Endothelial cell of umbilical vein (primary cell): ENCODE data around the gene VRTN. TPM values are rescaled to one million over a fixed set of nuclear protein-coding genes. Genes with fewer than 3 reads are reported as not detected.

Experiments
- BruUV-seq: library from RNA; stranded (reverse); fragments of 400-500 nt; replicated peaks from 2 replicates; lab custom pipeline; 2021; lab: Mats Ljungman, UMichigan
- CTCF ChIA-PET: fragments of 300-600, 350-600 bp; sonication (Branson Sonifier 250); formaldehyde crosslinking; loops from one replicate; lab custom pipeline; 2021; ENCODE audit warnings: antibody characterized with exemption, inconsistent platforms; lab: Charles Lee
- POLR2A ChIA-PET: fragments of 300-600, 350-600 bp; sonication (Branson Sonifier 250); formaldehyde crosslinking; loops from one replicate; lab custom pipeline; 2021; ENCODE audit warnings: antibody characterized with exemption, inconsistent platforms; lab: Charles Lee
- DNase-seq: peaks from one replicate; pipeline ENCODE4 v3.0.0-alpha.2; 2011; ENCODE audit warnings: low read depth, low spot score
- FAIRE-seq: peaks from 2 replicates; lab custom pipeline; 2011; peaks lifted over from hg19 to GRCh38; lab: Jason Lieb, UNC
- H2AFZ ChIP-seq: 2 replicates; pipeline ENCODE4 v1.6.0; 2012; ENCODE audit warnings: low read depth, low read length, control low read depth, inconsistent platforms
- H3K27ac ChIP-seq: 2 replicates; pipeline ENCODE4 v1.5.1; 2011; ENCODE audit warnings: low read depth, mild to moderate bottlenecking, control low read depth, low read length, moderate library complexity; ENCODE audit not compliant: insufficient read depth
- H3K27me3 ChIP-seq, 2 experiments: 2 replicates each; pipeline versions ENCODE4 v1.6.0 to v1.6.1; 2011; ENCODE audit warnings: low read length in 2 of 2, mixed read lengths in 1 of 2; ENCODE audit not compliant: control insufficient read depth in 2 of 2, insufficient read depth in 2 of 2
- H3K36me3 ChIP-seq, 2 experiments: 2 replicates in 1 of 2; 3 replicates in 1 of 2; pipeline ENCODE4 v1.5.1; 2011; ENCODE audit warnings: low read length in 2 of 2, mild to moderate bottlenecking in 1 of 2, moderate library complexity in 1 of 2; ENCODE audit not compliant: control insufficient read depth in 2 of 2, insufficient read depth in 2 of 2; ENCODE audit errors: extremely low read depth in 1 of 2
- H3K4me1 ChIP-seq: 3 replicates; pipeline ENCODE4 v1.5.1; 2011; ENCODE audit warnings: mild to moderate bottlenecking, low read length; ENCODE audit not compliant: control insufficient read depth, insufficient read depth; ENCODE audit errors: extremely low read depth
- H3K4me2 ChIP-seq: 2 replicates; pipeline ENCODE4 v1.6.1; 2011; ENCODE audit warnings: low read length, control low read depth, mixed read lengths; ENCODE audit not compliant: insufficient read depth
- H3K4me3 ChIP-seq, 3 experiments: fragments of 200-600 bp in 1 of 3; sonication (generic), shearing (Covaris generic) in 1 of 3; replicated peaks in 1 of 3; 2 replicates each; pipeline ENCODE4 v1.5.1; 2011 to 2016; ENCODE audit warnings: control low read depth in 3 of 3, low read length in 3 of 3, mild to moderate bottlenecking in 2 of 3, inconsistent platforms in 1 of 3, low read depth in 1 of 3, moderate library complexity in 1 of 3; ENCODE audit not compliant: insufficient read depth in 1 of 3
- H3K79me2 ChIP-seq: 2 replicates; pipeline ENCODE4 v1.6.0; 2012; ENCODE audit warnings: low read length, inconsistent platforms; ENCODE audit not compliant: control insufficient read depth, insufficient read depth
- H3K9ac ChIP-seq: replicated peaks from 2 replicates; pipeline ENCODE3; 2011; ENCODE audit warnings: low read length, control low read depth; ENCODE audit not compliant: insufficient read depth; ENCODE audit errors: extremely low read depth
- H3K9me1 ChIP-seq: replicated peaks from 3 replicates; pipeline ENCODE4 v1.6.0; 2011; ENCODE audit warnings: mild to moderate bottlenecking, low read length; ENCODE audit not compliant: control insufficient read depth, insufficient read depth; ENCODE audit errors: extremely low read depth
- H3K9me3 ChIP-seq: replicated peaks from 2 replicates; pipeline ENCODE4 v1.5.1; 2012; ENCODE audit warnings: low read length, inconsistent platforms; ENCODE audit not compliant: control insufficient read depth, insufficient read depth
- H4K20me1 ChIP-seq: replicated peaks from 2 replicates; pipeline ENCODE3; 2011; ENCODE audit warnings: mild to moderate bottlenecking, low read length; ENCODE audit not compliant: control insufficient read depth, insufficient read depth; ENCODE audit errors: extremely low read depth
- EZH2 ChIP-seq: IDR thresholded peaks from 2 replicates; pipeline ENCODE4 v1.6.1; 2012; ENCODE audit warnings: borderline replicate concordance, low read depth, mild to moderate bottlenecking, moderate library complexity, low read length, inconsistent platforms; ENCODE audit not compliant: severe bottlenecking
- FOS ChIP-seq: IDR thresholded peaks from 2 replicates; pipeline ENCODE4 v1.6.1; 2011; ENCODE audit warnings: mild to moderate bottlenecking, low read length, moderate library complexity, borderline replicate concordance; ENCODE audit not compliant: insufficient read depth
- MYC ChIP-seq: IDR thresholded peaks from one replicate; pipeline ENCODE4 v1.6.1; 2011; ENCODE audit warnings: mild to moderate bottlenecking, low read depth, low read length
- POLR2AphosphoS5 ChIP-seq: IDR thresholded peaks from 2 replicates; pipeline ENCODE4 v1.6.1; 2012; ENCODE audit warnings: low read depth, mild to moderate bottlenecking, control low read depth, low read length, moderate library complexity; ENCODE audit not compliant: insufficient read depth
- dilution Hi-C: fragments of 300-500 bp; cut with MboI; formaldehyde crosslinking; loops from one replicate; pipeline ENCODE4 v1.15.0; 2019; ENCODE audit warnings: low sequenced_read_pairs; ENCODE audit not compliant: extremely low pct_ligation_motif_present
- intact Hi-C: fragments of 100-400 bp; cut with micrococcal nuclease; formaldehyde crosslinking; loops from one replicate; pipeline ENCODE4 v1.10.0; 2022
- polyA plus RNA-seq, 4 experiments: library from polyadenylated mRNA; depleted of rRNA in 3 of 4; stranded (reverse) in 3 of 4; unstranded in 1 of 4; fragments of >200 nt; gene quantifications; 2 replicates each; pipeline versions ENCODE4 v1.2.1 to v1.2.3, GENCODE V29; 2011 to 2012; ENCODE audit warnings: missing spikeins in 1 of 4
- total RNA-seq: library from RNA; stranded (reverse); gene quantifications from 2 replicates; pipeline ENCODE4 v1.2.3, GENCODE V29; 2021
- TF ChIP-seq, protein P1 (sequence below), 2 donors: IDR thresholded peaks; 1 replicate in 1 of 2; 2 replicates in 1 of 2; pipeline ENCODE4 v1.5.1; 2011; ENCODE audit warnings: low read length in 2 of 2, mild to moderate bottlenecking in 2 of 2, moderate library complexity in 2 of 2, control low read depth in 1 of 2, inconsistent platforms in 1 of 2, low read depth in 1 of 2; ENCODE audit not compliant: insufficient read depth in 1 of 2; ENCODE audit errors: extremely low read depth in 1 of 2
- TF ChIP-seq, protein P2 (sequence below): IDR thresholded peaks from 2 replicates; pipeline ENCODE4 v1.6.1; 2011; ENCODE audit not compliant: insufficient read depth, insufficient read length

VRTN gene
- total and polyA plus RNA-seq, 2 donors (not counting 3 experiments of a cell fraction or from before 2014, with no cell fraction given): 0.03 TPM; not detected in 1

GRCh38 chr14:74362361-74362915, 14.2 kb downstream of the VRTN start:
- POLR2A ChIA-PET: interaction anchor here (0.6 kb wide), 1 partner anchor 114 kb away, joined by 6 read pairs; no protein-coding TSS in a partner anchor
- Histone ChIP-seq H3K79me2 (no peaks in the 10 kb centered on the region), H3K27ac (no peak overlapping the region), H3K36me3 (no peaks in the 10 kb centered on the region), H3K9me3 (no peaks in the 10 kb centered on the region), H3K9ac (no peak overlapping the region), H4K20me1 (no peaks in the 10 kb centered on the region), H2AFZ (peak overlapping the region; percentile 46), H3K9me1 (no peaks in the 10 kb centered on the region), H3K4me3 (no peak overlapping the region), H3K4me2 (no peak overlapping the region), H3K27me3 (peaks cover 2 to 3% of the 10 kb centered on the region in 2 experiments), H3K4me1 (no peaks in the 10 kb centered on the region)
- peak; percentile 68 for DNase-seq
- intact Hi-C loops: loop anchor here (1.0 to 5.0 kb wide), 2 partner anchors 117 to 245 kb away; no protein-coding TSS in a partner anchor
- CTCF ChIA-PET: interaction anchor here (1.0 to 5.5 kb wide), 3 partner anchors 20 to 116 kb away, joined by 3 to 55 read pairs (median 52); no protein-coding TSS in a partner anchor
- no TSS peak for BruUV-seq
- dilution Hi-C loops: no loop called here
- peak; percentile 99 for FAIRE-seq
- TF ChIP-seq FOS (no peak), POLR2AphosphoS5 (no peak), MYC (no peak), EZH2 (no peak)
- TF ChIP-seq, protein P1, sequence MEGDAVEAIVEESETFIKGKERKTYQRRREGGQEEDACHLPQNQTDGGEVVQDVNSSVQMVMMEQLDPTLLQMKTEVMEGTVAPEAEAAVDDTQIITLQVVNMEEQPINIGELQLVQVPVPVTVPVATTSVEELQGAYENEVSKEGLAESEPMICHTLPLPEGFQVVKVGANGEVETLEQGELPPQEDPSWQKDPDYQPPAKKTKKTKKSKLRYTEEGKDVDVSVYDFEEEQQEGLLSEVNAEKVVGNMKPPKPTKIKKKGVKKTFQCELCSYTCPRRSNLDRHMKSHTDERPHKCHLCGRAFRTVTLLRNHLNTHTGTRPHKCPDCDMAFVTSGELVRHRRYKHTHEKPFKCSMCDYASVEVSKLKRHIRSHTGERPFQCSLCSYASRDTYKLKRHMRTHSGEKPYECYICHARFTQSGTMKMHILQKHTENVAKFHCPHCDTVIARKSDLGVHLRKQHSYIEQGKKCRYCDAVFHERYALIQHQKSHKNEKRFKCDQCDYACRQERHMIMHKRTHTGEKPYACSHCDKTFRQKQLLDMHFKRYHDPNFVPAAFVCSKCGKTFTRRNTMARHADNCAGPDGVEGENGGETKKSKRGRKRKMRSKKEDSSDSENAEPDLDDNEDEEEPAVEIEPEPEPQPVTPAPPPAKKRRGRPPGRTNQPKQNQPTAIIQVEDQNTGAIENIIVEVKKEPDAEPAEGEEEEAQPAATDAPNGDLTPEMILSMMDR (IDR thresholded peaks at IDR 0.05; ENCODE audit: extremely low read depth in 1 of 2, insufficient read depth in 1 of 2, low read depth in 1 of 2, low read length in 2 of 2): peak; percentile 90 to 93
- TF ChIP-seq, protein P2, sequence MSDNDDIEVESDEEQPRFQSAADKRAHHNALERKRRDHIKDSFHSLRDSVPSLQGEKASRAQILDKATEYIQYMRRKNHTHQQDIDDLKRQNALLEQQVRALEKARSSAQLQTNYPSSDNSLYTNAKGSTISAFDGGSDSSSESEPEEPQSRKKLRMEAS: no peak
